ENCODE results near the gene PNPLA2. TPM values are rescaled to one million over a fixed set of nuclear protein-coding genes. Genes with fewer than 3 reads are reported as not detected.

The PNPLA2 gene
- polyA plus RNA-seq, 3 donors = 26.8 to 321 (median 35.0) TPM

- Mint-ChIP-seq H3K36me3 (peaks cover 21 to 34% of the 10 kb centered on the region in 2 donors), H3K27ac (peak overlapping the region; percentile 91 to 98 (median 97))
Observed at GRCh38 chr11:819943-820649, 1.4 kb downstream of the PNPLA2 start.

More at GRCh38 chr11:819943-820649, 1.4 kb downstream of the PNPLA2 start:
- H3K9ac ChIP-seq (ENCODE audit: insufficient read depth, low read length, poor library complexity, severe bottlenecking) = peak overlapping the region; percentile 86
- intact Hi-C loops (cut with micrococcal nuclease) = loop anchor here (1.0 to 2.0 kb wide), 2 partner anchors 11 to 15 kb away; partner anchors contain the start of gene RPLP2 (in 1 of the 2)
- peak overlapping the region; percentile 50 for H2AFZ ChIP-seq (ENCODE audit: insufficient read depth, low read depth, low read length, poor library complexity, severe bottlenecking)
- H3K4me1 ChIP-seq (ENCODE audit: control insufficient read depth in 1 of 2, insufficient read depth in 2 of 2, low read length in 2 of 2) = peaks cover 40 to 46% of the 10 kb centered on the region in 2 donors
- WGBS (ENCODE audit: insufficient coverage) = 2% methylated on average over 45 of the region's 47 CpGs
- H3K4me2 ChIP-seq (replicated peaks; ENCODE audit: extremely low read depth, low read length, poor library complexity, severe bottlenecking) = peak overlapping the region; percentile 100
- H3K4me3 ChIP-seq (replicated peaks in 1 of 3; ENCODE audit: low read depth in 2 of 3, low read length in 3 of 3) = peak overlapping the region; percentile 71 to 97 (median 87)
- DNase-seq = peak; percentile 83 to 93 (median 88)
- peaks cover 52% of the 10 kb centered on the region for H4K20me1 ChIP-seq (ENCODE audit: insufficient read depth, low read length)
- H3K4me1 Mint-ChIP-seq = peaks cover 32% of the 10 kb centered on the region
- peak overlapping the region; percentile 85 to 91 for H3K27ac ChIP-seq (ENCODE audit: low read depth in 1 of 2, low read length in 2 of 2)
- H3K27me3 ChIP-seq (ENCODE audit: control insufficient read depth in 2 of 2, insufficient read depth in 2 of 2, low read length in 2 of 2) = no peaks in the 10 kb centered on the region
- TF ChIP-seq, protein P1, sequence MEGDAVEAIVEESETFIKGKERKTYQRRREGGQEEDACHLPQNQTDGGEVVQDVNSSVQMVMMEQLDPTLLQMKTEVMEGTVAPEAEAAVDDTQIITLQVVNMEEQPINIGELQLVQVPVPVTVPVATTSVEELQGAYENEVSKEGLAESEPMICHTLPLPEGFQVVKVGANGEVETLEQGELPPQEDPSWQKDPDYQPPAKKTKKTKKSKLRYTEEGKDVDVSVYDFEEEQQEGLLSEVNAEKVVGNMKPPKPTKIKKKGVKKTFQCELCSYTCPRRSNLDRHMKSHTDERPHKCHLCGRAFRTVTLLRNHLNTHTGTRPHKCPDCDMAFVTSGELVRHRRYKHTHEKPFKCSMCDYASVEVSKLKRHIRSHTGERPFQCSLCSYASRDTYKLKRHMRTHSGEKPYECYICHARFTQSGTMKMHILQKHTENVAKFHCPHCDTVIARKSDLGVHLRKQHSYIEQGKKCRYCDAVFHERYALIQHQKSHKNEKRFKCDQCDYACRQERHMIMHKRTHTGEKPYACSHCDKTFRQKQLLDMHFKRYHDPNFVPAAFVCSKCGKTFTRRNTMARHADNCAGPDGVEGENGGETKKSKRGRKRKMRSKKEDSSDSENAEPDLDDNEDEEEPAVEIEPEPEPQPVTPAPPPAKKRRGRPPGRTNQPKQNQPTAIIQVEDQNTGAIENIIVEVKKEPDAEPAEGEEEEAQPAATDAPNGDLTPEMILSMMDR (IDR thresholded peaks at IDR 0.05) = no peak
- H3K27me3 Mint-ChIP-seq (ENCODE audit: low read depth in 3 of 3) = peaks cover 0 to 14% (median 2%) of the 10 kb centered on the region in 3 donors
- H3K9me3 Mint-ChIP-seq = peaks cover 0 to 1% (median 0%) of the 10 kb centered on the region in 7 donors
- peaks cover 16 to 25% of the 10 kb centered on the region in 2 donors for H3K36me3 ChIP-seq (replicated peaks in 1 of 2; ENCODE audit: control insufficient read depth in 1 of 2, insufficient read depth in 2 of 2, low read length in 2 of 2)
- H3K4me3 Mint-ChIP-seq = peak overlapping the region; percentile 88 to 90
- no peaks in the 10 kb centered on the region for H3K9me3 ChIP-seq (replicated peaks in 1 of 2; ENCODE audit: control insufficient read depth in 1 of 2, insufficient read depth in 1 of 2, low read length in 2 of 2)
- peaks cover 53% of the 10 kb centered on the region for H3K79me2 ChIP-seq (ENCODE audit: insufficient read depth, low read length)
